COLO829 (cell line): ENCODE results near the gene MLLT3.

ENCODE experiments used
- DNase-seq: peaks from one replicate; pipeline ENCODE4 v3.0.0; 2012; ENCODE audit warnings: low spot score

Gene MLLT3

DNA sequence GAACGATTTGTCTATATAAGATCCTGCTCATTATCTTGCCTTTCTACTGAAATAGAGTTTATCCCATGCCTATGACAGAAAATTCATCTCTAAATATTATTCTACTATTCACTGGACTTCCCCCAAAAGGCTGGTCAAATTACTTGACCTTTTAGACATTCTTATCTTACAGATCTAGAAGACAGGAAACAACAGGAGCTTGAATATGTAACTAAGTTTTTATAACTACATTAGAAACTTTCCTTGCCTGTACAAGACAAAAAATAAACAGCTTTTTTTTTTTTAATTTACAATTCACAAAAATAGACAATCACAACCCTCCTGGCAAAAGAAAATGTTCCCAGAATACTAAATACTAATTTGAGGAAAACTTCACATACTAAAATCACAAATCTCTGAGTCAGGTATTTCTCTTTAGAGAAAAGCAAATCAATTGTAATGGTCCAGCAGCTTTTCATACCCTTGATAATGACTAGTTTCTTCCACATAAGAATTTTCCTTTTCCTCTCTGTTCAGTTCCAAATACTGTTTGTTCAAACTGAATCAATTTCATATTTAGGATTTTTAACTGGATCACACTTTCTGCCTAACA, 68.6 kb downstream of the MLLT3 start:
- no peak for DNase-seq

DNA sequence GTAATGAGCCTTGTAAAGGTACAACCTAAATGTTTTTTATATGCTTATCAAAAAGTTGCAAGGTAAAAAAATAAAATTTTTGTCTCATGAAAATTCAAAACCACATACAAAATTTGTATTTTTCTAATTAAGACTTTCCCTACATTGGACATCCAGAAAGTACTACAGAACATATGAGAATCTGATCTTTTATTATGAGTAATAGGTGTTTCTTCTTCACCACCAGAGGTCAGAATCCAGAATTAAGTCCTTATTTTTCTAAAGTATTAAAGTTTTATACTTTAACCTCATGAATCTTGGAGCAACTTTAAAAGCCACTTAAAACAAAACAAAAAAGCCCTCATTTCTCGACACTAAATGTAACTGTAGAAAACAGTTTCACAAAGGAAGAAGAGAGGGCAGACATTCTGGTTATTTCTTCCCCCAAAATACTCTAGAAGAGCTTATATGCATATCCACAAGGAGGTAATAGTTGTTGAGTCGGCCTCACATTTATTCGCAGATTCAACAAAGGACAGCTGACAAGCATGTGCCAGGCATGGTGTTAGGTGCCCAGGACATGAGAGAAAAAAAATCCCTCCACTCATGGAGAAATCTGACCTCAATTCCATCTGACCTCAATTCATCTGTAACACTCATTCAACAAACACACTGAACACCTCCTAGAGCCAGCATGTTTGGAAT, 69.3 kb downstream of the MLLT3 start:
- DNase-seq = no peak

DNA sequence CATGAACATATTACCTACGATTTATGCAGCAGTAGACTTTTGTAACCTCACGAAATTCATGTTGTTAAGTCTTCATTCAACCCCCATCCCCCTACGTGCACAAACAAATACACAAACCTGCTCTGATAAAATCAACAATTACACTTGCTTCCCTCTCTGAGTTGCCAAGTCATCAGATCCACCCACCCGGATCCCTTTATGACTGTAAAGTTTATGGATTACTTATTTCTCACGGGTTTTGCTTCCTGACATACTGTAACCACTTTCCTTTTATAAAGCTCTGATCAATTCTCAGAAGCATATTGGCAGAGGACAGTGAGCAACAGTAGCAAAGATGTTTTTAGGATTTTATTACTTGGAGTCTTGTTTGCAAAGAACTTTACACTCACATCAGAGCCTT, 70.5 kb downstream of the MLLT3 start:
- DNase-seq = no peak

DNA sequence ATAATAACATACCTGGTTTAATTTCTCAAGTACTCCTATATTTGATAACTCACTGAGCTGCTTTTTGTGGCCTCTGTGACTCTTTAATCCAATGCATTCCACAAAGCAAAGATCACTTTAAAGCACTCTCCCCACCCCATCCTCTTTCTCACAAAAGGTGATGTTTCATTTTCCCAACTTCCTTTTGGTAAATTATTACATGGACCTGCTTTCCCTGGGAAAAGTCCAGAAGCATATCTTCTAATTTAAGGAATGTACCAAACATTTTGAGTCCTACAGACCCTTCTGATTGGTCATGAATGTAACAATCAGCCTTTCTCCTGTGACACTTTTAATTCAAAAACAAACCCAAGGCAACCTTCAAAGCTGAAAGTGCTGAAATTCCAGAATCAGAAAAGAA, 71.1 kb downstream of the MLLT3 start:
- DNase-seq = no peak

DNA sequence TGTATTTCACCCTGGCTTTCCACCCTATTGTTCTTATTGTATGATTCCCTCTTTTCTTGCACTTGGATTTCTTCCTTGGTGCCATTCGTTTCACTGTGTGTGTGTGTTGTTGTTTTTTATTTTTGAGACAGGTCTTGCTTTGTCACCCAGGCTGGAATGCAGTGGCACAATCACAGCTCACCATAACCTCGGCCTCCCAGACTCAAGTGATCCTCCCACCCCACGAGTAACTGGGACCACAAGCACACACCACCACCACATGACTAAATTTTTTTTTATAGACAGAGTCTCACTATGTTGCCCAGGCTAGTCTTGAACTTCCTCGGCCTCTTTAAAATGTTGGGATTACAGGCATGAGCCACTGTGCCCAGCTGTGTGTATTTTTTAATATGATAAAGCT, 72.0 kb downstream of the MLLT3 start:
- no peak for DNase-seq

DNA sequence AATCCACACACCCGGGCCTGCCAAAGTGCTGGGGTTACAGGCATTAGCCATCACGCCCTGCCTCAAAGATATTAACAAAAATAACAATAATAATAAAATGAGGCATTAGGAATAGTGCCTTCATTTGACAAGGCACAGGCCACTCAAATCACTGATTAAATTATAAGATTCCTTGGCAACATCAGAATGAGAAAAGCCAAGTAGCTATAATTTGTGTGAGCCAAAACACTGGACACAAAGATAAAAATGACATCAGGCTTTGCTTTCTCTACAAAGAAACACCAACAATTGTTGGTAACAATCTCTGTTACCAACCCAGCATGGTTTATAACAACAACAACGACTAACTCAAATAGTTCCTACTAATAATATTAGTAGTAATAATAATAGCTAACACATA, 73.2 kb downstream of the MLLT3 start:
- no peak for DNase-seq

DNA sequence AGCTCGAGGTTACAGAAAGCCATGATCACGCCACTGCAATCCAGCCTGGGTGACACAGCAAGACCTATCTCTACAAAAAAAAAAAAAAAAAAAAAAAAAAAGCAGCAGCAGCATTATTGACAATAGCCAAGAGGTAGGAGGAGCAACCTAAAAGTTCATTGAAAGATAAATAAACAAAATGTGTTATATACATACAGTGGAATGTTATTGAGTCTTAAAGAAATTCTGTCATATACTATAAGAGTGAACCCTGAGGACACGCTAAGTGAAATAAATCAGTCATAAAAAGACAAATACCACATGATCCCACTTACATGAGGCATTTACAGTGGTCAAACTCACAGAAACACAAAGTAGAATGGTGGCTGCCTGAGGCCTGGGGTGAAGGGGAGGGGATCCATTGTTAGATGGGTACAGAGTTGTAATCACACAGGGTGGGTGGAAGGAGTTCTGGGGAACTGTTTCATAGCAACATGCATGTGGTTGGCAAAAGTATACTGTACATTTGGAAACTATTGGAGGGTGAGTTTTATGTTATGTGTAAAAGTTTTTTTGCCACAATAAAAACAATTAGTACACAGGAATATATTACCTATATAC, 77.2 kb downstream of the MLLT3 start:
- DNase-seq = no peak

DNA sequence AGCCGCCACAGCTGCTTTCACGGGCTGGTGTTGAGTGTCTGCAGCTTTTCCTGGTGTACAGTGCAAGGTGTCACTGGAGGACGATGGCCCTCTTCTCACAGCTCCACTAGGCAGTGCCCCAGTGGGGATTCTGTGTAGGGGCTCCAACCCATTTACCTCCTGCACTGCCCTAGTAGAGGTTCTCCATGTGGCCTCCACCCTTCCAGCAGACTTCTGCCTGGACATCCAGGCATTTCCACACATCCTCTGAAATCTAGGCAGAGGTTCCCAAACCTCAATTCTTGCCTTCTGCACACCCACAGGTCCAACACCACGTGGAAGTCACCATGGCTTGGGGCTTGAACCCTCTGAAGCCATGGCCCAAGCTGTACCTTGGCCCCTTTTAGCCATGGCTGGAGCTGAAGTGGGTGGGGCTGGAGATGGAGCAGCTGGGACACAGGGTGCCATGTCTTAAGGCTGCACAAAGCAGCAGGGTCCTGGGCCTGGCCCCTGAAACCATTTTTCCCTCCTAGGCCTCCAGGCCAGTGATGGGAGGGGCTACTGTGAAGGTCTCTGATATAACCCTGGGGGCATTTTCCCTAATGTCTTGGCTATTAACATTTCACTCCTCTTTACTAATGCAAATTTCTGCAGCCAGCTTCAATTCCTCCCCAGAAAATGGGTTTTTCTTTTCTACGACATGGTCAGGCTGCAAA, 82.0 kb downstream of the MLLT3 start:
- no peak for DNase-seq

DNA sequence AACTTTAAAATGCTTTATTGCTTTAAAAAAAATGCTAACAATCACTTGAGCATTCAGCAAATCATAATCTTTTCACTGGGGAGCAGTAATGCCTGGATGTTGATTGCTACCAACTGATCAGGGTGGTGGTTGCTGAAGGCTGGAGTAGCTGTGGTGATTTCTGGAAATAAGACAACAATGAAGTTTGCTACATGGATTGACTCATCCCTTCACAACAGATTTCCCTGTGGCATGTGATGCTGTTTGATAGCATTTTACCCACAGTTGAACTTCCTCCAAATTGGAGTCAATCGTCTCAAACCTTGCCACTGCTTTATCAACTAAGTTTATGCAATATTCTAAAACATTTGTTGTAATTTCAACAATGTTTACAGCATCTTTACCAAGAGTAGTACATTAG, 83.3 kb downstream of the MLLT3 start:
- no peak for DNase-seq

DNA sequence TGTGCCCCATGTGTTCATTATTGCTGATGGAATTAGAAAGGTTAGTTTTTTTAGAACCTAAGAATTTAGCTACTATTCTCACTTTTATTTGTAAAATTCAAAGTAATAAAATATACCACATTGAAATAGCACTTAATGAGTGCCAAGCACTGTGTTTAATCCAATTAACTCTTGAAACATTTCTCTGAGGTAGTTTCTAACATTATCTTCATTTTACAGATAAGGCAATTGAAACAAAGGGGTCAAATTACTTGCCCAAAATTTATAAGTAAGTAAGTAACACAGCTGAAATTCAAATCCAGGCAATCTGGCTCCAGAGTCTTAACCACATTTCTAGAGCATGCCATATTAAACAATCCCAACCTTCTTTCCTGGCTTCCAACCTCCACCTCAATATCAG, 84.2 kb downstream of the MLLT3 start:
- DNase-seq = no peak

DNA sequence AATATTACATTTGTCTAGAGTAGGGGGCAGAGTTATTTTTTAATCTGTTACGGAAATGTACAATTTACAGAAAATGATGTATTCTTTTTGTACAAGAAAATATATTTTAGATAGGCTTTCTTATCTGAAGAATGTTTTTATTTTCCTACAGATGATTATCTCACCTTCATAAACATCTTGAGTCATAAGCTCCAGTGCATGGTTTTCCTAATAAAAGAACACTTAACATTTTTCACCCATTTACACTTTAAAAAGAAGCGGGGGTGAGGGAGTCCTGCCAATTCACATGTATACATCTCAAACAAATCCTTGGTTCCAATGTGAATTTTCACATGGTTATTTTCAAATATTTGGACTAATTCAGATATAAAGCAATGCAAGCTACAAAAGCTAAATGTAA, 85.0 kb downstream of the MLLT3 start:
- DNase-seq = no peak

DNA sequence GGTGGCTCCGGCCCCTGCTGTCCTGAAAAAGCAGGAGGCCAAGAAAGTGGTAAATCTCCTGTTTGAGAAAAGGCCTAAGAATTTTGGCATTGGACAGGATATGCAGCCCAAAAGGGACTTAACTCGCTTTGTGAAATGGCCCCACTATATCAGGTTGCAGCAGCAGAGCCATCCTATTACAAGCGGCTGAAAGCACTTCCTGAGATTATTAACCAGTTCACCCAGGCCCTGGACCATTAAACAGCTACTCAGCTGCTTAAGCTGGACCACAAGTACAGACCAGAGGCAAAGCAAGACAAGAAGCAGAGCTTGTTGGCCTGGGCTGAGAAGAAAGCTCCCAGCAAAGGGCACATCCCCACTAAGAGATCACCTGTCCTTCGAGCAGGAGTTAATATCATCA, 89.7 kb downstream of the MLLT3 start:
- no peak for DNase-seq

DNA sequence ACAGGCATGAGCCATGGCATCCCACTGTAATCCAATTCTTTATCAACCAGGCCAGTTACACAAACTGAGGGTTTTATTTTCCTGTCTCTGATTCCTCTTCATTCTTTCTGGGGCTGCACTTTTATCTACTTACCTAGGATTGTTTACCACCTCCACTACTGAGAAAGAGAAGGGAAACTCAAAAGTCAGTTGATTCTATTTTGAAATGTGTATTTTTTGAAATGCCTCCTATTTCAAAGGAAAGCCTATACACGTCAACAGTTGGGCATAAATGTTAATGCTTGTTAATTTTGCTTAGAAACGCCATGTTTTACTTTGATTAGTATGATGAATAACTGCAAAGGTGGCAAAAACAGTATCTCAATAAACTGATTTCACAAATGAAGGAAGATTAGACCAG, 92.5 kb downstream of the MLLT3 start:
- no peak for DNase-seq

DNA sequence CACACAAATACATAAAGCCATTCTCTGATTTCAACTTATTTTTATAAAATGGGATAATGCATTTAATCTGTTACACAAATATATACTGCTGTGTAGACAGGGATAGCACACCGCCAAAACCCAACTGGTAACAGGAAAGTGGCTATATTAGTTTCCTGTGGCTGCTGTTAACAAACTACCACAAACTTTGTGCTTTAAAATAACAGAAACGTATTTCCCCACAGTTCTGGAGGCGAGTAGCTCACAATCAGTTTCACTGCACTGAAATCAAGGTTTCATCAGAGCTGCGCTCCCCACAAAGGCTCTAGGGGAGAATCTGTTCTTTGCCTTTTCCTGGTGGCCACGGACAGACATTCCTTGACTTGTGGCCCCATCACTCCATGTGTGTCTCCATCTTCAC, 94.0 kb downstream of the MLLT3 start:
- DNase-seq = no peak

DNA sequence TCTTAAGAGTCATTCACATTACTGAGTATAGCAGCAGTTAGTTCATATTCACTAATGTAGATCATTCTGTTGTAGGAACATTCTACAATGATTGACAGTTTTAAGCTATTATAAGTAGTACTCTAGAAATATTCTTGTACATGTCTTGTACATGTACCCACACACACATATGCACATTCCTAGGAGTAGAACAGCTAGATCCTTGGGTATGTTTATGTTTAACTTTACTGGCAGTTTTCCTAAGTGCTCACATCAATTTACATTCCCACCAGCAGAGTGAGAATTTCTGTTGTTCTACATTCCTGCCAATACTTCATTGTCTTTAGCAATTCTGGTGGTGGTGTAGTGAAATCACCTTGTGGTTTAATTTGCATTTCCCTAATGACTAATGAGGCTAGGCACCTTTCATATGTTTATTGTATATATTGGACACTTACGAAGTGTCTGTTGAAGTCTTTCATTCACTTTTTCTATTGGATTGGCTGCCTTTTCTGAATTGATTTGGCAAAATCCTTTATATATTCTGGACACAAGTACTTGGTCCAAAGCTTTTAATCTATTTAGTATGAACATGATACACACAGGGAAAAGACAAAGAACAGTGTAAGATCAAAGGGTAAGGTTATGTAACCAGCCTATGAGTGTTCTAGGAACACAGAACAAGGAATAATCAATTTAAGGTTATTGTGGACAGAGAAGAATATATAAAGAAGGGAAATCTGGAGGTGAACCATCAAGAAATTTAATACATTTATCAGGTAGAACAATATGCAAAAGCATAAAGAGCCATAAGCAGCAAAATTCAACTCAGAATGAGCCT, 95.6 kb downstream of the MLLT3 start:
- DNase-seq = no peak

DNA sequence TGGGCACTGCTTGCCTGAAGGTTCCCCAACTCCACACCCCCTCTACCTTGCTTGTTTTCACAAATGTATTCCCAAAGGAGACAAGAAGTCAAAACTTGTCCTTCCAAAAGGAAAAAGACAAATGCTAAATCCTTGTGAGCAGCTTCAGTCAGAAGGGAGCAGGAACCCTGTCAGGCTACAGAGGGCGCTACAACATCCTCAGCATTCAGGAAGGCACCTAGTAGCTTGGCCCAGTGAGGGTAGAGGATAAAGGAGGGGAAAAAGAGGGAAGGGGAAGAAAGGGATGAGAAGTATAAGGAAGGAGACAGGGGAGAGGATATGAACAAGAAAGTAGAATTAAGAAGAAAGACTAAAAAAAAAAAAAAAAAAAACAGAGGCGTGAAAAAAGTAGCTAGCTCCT, 97.5 kb downstream of the MLLT3 start:
- DNase-seq = no peak

DNA sequence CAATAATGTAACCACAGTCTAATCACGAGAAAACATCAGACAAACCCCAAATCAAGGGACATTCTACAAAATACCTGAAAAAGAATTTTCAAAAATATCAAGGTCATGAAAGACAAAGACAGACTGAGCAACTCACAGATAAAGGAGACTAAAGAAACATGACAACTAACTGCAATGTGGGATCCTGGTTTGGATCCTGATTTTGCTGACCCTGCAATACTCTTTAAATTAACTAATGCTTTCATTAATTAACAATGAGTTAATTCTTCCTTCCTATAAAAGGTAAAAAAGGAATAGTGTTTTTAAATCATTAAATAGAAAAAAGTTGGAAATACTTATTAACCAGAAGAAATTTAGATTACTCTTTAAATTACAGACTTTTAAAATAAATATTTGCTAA, 103.6 kb downstream of the MLLT3 start:
- DNase-seq = no peak

DNA sequence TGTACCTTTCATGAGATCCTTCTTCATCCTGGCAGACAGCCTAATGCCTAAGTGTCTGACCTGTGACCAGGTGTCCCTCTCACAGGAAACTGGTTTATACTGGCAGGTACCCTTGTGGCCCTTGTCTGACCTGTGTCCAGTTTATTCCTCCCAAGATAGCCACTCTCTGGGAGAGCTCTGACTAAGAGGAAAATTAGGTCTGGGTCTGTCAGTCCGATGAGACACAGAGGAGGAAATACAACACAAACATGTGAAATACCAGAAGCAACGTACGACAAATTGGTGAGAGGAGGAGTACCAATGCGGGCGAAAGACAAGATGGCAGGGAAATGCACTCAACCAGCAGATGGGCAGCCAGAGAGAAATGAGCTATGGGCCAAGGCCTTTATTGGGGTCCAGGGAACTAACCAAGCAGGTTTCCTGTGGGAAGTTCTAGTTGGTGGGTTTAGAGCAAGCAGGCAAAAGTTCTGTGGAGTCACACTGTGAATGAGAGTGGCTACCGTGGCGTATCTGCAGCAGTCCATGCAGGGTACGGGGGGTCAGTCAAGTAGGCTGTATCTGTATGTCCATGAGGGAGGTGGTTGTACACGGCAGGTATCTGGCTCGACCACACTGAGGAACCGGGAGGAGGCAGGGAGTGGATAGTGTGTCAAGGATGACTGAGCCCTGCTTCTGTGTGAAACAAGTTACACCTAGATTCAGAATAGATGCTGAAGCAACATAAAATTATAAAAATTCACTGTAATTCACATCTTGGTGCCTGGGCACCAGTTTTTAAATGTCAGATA, 109.0 kb downstream of the MLLT3 start:
- no peak for DNase-seq

DNA sequence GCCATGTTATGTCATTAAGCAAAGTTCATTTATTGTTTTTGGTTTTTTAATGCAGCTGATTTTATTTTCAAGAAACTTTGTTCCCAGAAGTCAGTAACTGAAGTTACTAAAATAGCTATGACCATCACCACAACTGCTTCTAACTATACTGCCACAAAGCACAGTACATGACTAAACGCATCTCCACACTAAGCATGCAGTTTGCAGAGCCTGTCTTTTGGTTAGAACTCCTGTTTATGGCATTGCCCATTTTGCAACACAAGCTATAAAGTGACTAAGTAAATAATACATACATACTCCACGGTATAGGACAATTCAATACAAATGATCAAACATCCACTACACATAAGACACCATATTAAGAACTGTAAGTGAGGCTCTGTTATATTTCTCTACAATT, 109.7 kb downstream of the MLLT3 start:
- DNase-seq = no peak

DNA sequence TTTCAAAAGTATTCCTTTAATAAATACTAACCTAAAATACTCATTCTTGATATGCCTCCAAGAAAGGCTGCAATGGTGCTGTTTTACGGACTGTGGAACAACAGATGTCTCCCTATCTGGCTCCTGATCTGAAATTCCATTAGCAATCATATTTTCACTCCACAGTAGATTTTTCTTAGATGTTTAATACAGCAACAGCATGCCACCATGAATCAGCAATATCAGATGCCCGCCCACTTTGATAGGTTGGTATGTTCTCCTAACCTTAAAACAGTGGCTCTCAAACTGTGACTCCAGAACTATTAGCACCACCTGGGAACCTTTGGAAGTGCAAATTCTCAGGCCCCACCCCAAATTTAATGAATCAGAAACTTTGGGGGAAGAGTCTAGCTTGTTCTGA, 110.2 kb downstream of the MLLT3 start:
- no peak for DNase-seq

DNA sequence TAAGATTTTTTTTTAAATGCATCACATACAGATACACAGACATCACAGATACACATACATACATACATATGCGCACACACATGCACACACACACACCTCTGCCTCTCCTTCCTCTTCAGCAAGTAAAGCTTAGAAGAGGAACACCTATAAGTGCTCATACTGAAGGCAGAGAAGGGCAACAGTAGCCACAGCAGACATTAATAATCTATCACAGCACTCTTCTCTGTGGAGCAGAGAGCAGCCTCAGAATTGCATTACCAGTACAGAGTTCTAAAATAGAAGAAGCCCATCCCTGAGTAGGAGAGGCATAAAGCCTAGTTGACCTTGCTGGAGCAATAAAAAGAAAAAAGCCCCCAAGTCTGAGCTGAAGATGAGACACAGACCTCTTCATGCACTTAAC, 110.6 kb downstream of the MLLT3 start:
- DNase-seq = no peak

DNA sequence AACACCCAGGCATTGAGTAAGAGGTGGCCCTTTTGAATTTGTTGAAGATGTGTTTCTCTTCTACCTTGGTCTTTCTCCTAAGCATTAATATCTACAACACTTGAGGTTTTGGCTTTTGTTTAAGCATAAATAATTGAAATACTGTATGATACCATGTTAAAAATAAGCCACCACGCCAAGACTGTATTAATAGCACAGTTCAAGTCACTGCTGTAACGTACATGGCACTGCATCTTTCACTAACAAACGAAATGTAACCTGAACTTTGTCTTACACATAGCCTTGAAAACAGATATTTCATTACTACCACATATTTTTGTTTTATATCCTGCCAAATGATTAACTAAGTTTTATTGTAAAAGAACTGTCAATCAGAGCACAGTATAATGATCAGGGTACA, 112.8 kb downstream of the MLLT3 start:
- no peak for DNase-seq
